Stomach (tissue), 9 donors: ENCODE data around the gene EYA3. TPM values are rescaled to one million over a fixed set of nuclear protein-coding genes. Genes with fewer than 3 reads are reported as not detected.

Experiments used
- DNase-seq, 2 donors: peaks; one replicate each; pipeline versions ENCODE4 v3.0.0 to v3.0.0-alpha.2; 2013 to 2019
- H3K27ac ChIP-seq, 5 donors: fragments of 200-600 bp in 4 of 5; sonication (generic) in 4 of 5; one replicate each; pipeline ENCODE4 v1.5.1; 2013 to 2019; ENCODE audit warnings: mild to moderate bottlenecking in 1 of 5, moderate library complexity in 1 of 5
- H3K27me3 ChIP-seq, 3 donors: fragments of 200-600 bp; sonication (generic); one replicate each; pipeline ENCODE4 v1.5.1; 2017 to 2019; ENCODE audit warnings: mixed run types in 1 of 3
- H3K36me3 ChIP-seq, 4 donors: fragments of 200-600 bp; sonication (generic); 1 replicate in 3 of 4; 2 replicates in 1 of 4; pipeline ENCODE4 v1.5.1; 2016 to 2019
- H3K4me1 ChIP-seq, 4 donors: fragments of 200-600 bp; sonication (generic); one replicate each; pipeline ENCODE4 v1.5.1; 2016 to 2019
- H3K4me3 ChIP-seq, 4 donors: fragments of 200-600 bp; sonication (generic) in 3 of 4; one replicate each; pipeline ENCODE4 v1.5.1; 2016 to 2019; ENCODE audit warnings: mild to moderate bottlenecking in 1 of 4
- H3K9me3 ChIP-seq, 4 donors: fragments of 200-600 bp; sonication (generic); one replicate each; pipeline ENCODE4 v1.5.1; 2016 to 2019
- CTCF ChIP-seq, 7 experiments: fragments of 450-650 bp in 4 of 7; fragments of 200-600 bp in 3 of 7; sonication (generic) in 3 of 7; IDR thresholded peaks; one replicate each; pipeline ENCODE4 v1.5.1; 2016 to 2019; ENCODE audit warnings: antibody characterized with exemption in 7 of 7, control low read depth in 2 of 7, mild to moderate bottlenecking in 1 of 7
- EP300 ChIP-seq: sonication (generic); formaldehyde crosslinking; IDR thresholded peaks from one replicate; pipeline ENCODE4 v1.6.1; 2017; ENCODE audit warnings: antibody characterized with exemption
- POLR2A ChIP-seq, 4 donors: fragments of 450-650 bp; IDR thresholded peaks; one replicate each; pipeline ENCODE4 v1.6.1; 2016; ENCODE audit warnings: antibody characterized with exemption in 4 of 4, control low read depth in 2 of 4, mild to moderate bottlenecking in 1 of 4, moderate library complexity in 1 of 4
- POLR2AphosphoS5 ChIP-seq, 3 donors: sonication (generic); formaldehyde crosslinking; IDR thresholded peaks; one replicate each; pipeline ENCODE4 v1.6.1; 2016; ENCODE audit warnings: antibody characterized with exemption in 3 of 3
- WGBS, 5 donors: extraction: QIAGEN DNeasy Blood & Tissue Kit in 3 of 5; methylation state at CpG; one replicate each; pipeline versions ENCODE4 v1.1.5 to v1.1.7; 2013 to 2018; 5-methylcytosine and 5-hydroxymethylcytosine counted together
- intact Hi-C: fragments of 100-400 bp; cut with DNase I; formaldehyde crosslinking; loops from one replicate; pipeline ENCODE4 v1.15.1; 2023; ENCODE audit warnings: low total_unique reads
- polyA plus RNA-seq, 3 donors: library from polyadenylated mRNA; stranded (reverse); fragments of 200-250 nt; gene quantifications; one replicate each; pipeline ENCODE4 v1.2.3, GENCODE V29; 2013
- total RNA-seq, 5 donors: library from RNA; depleted of rRNA; stranded (reverse); fragments of >200 nt; gene quantifications; one replicate each; pipeline versions ENCODE4 v1.1.0 to v1.2.3, GENCODE V29; 2014 to 2016
- donor health status: healthy with polysubstance abuse.
- donor health status: Bipolar disorder and iron deficiency.
- donor health status: healthy.

The EYA3 gene
- total and polyA plus RNA-seq, 8 donors: 2.9 to 38.2 (median 12.5) TPM

DNA sequence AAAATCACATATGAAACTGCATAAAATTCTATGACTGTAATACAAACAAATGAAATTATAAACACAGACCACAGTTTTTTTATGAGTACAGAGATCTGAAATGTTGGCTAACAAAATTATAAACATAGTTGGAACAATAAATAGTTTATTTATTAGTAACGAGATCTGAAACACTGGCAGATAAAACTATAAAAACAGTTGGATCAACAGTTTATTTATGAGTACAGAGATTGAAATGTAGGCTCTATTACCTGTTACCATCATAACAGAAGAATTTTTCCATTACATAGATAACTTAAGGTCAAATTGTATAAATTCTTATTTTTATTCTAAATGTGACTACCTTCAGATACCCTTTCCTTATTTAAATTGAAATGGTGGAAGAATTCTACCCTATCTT, 14.5 kb downstream of the EYA3 start:
- intact Hi-C loops: no loop called here
- TF ChIP-seq POLR2AphosphoS5 (IDR thresholded peaks at IDR 0.05) (no peak), EP300 (no peak), POLR2A (IDR thresholded peaks at IDR 0.05) (no peak), CTCF (IDR thresholded peaks at IDR 0.05) (no peak)
- no peak overlapping the region for H3K4me3 ChIP-seq
- H3K9me3 ChIP-seq: no peaks in the 10 kb centered on the region
- H3K27me3 ChIP-seq: no peaks in the 10 kb centered on the region
- whole genome bisulfite sequencing, 5 donors: 43 to 67% (median 65%) methylated on average over 1 of the region's 1 CpG
- peaks cover 0 to 4% (median 1%) of the 10 kb centered on the region in 4 donors for H3K36me3 ChIP-seq
- no peak for DNase-seq
- no peak overlapping the region for H3K27ac ChIP-seq
- H3K4me1 ChIP-seq: peaks cover 5 to 62% (median 36%) of the 10 kb centered on the region in 4 donors

GRCh38 chr1:28071813-28072212, 16.6 kb downstream of the EYA3 start:
- no peak for TF ChIP-seq POLR2AphosphoS5 (IDR thresholded peaks at IDR 0.05)
- TF ChIP-seq CTCF (IDR thresholded peaks at IDR 0.05): no peak
- TF ChIP-seq POLR2A (IDR thresholded peaks at IDR 0.05): no peak
- TF ChIP-seq EP300: no peak
- no peaks in the 10 kb centered on the region for H3K36me3 ChIP-seq
- DNase-seq: no peak
- intact Hi-C loops: no loop called here
- H3K4me1 ChIP-seq: peaks cover 9 to 64% (median 37%) of the 10 kb centered on the region in 4 donors
- no peaks in the 10 kb centered on the region for H3K27me3 ChIP-seq
- no peak overlapping the region for H3K27ac ChIP-seq
- no peak overlapping the region for H3K4me3 ChIP-seq
- no peaks in the 10 kb centered on the region for H3K9me3 ChIP-seq

DNA sequence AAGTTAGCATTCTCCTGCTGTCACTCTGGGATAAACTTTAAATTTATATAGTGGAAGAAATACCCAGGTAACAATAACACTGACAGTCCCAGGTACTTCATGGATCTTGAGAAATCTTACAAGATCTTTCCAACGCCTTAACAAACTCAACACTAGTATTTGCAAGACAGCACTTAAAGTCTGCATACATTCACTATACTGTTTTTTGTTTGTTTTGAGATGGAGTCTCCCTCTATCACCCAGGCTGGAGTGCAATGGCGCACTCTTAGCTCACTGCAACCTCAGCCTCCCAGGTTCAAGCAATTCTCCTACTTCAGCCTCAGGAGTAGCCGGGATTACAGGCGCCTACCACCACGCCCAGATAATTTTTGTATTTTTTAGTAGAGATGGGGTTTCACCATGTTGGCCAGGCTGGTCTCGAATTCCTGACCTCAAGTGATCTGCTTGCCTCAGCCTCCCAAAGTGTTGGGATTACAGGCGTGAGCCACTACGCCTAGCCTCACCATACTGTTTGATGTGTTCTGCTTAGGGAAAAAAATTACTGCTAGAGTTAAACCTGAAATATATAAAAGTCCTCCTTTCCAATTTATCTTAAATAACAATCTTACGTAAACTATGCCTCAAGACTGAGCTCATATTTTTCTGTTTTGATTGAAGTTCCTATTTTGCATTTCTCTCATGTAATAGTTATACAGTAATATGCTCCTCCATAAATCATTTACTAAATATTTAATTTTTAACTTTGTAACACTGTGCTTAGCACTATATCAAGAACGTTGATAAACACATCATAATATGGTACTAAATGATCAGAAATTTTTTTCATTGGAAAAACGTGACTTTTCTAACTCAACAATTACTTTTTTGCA, 17.5 kb downstream of the EYA3 start:
- Histone ChIP-seq H3K4me3 (no peak overlapping the region), H3K36me3 (no peaks in the 10 kb centered on the region), H3K27me3 (no peaks in the 10 kb centered on the region), H3K4me1 (peaks cover 13 to 68% (median 38%) of the 10 kb centered on the region in 4 donors), H3K27ac (peak overlapping the region in 1 of 5 donors; percentile 36), H3K9me3 (no peaks in the 10 kb centered on the region)
- intact Hi-C loops: no loop called here
- WGBS, 5 donors: 52 to 68% (median 65%) methylated on average over 11 of the region's 11 CpGs
- no peak for DNase-seq
- TF ChIP-seq POLR2AphosphoS5 (IDR thresholded peaks at IDR 0.05): no peak
- TF ChIP-seq EP300: no peak
- no peak for TF ChIP-seq POLR2A (IDR thresholded peaks at IDR 0.05)
- TF ChIP-seq CTCF (IDR thresholded peaks at IDR 0.05): no peak

GRCh38 chr1:28067523-28068090, 20.8 kb downstream of the EYA3 start:
- Histone ChIP-seq H3K27ac (no peak overlapping the region), H3K36me3 (peaks cover 0 to 10% (median 9%) of the 10 kb centered on the region in 4 donors), H3K4me3 (no peak overlapping the region), H3K4me1 (peaks cover 13 to 59% (median 28%) of the 10 kb centered on the region in 4 donors), H3K27me3 (no peaks in the 10 kb centered on the region), H3K9me3 (no peaks in the 10 kb centered on the region)
- intact Hi-C loops: no loop called here
- no peak for DNase-seq
- WGBS, 5 donors: 34 to 54% (median 47%) methylated on average over 2 of the region's 2 CpGs
- TF ChIP-seq POLR2A (IDR thresholded peaks at IDR 0.05) (no peak), EP300 (no peak), CTCF (IDR thresholded peaks at IDR 0.05) (no peak), POLR2AphosphoS5 (IDR thresholded peaks at IDR 0.05) (no peak)
